Stimulated activated CD8-positive, alpha-beta memory T cell treated with anti-CD3 and anti-CD28 coated beads, Interleukin-4, amount 100 ng/mL, for 1 hour (primary cell): ENCODE measurements around the gene KLHL29.

Source experiments
- DNase-seq, 2 donors: peaks; one replicate each; pipeline ENCODE4 v3.0.0-alpha.2; 2020; ENCODE audit warnings: low read depth in 2 of 2, low spot score in 1 of 2

The KLHL29 gene

DNA sequence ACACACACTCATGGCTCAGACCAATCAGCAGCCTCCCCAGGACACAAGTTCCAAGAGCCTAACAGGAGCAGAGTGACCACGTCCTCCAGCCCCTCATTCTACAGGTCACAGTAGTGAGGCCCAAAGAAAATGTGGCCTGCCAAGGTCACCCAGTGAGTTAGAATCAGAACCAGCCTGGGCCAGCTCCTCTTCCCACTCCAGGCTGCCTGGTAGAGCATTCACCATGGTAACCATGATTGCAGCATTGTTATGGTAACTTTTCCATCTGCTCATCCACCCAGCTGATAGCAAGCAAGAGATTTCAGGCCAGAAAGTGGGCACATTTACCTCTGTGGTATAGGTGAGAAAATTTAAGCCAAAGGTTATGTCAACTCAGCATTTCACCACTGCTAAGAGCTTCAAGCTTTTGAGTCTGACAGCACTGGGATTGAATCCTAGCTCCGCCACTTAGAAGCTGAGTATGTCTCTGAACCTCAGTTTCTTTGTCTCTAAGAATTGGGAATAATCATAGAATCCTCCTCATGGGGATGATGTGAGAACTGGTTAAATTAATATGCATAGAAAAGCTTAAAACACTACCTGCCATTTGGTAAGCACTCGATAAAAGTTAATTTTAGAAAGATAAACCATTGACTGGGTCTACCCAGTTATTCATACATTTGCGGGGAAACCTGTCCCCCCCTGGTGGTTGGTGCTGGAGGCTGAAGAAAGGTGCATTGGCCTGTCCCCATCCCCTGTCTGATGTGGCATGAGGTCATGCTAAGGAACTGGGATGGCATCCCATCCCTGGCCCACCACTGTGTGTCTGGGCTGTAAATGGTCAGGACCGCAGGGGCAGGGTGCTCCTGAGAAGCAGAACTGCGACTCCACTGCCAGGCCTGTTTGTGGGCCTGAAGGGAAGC is 181.5 kb downstream of the KLHL29 start:
- DNase-seq, result no peak

DNA sequence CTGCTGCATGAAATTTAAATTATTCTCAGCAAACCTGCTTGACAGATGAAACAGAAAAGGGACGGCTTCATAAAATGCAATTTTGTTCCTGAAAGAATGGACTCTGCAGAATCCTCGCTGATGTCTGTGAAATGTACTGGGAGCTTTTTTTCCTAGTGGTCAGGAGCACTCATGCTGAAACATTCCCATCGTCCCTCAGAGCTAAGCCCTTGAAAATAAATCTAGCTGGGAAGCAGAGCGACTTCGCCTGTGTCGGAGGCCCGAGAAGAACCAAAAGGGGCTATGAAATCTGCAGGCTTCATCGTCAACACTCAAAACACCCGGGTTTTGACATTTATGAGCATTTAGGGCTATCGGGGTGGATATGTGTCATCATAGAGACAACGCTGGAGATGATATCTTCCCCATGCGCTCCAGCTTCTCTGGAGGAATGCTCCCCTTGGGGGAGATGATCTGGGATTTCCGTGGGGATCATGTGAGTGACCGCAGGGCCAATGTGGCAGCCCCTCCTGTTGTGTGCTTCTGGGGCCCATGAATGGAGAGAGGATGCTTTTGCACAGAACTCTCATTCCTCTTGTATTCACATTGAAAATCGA is 182.3 kb downstream of the KLHL29 start:
- DNase-seq, result no peak

DNA sequence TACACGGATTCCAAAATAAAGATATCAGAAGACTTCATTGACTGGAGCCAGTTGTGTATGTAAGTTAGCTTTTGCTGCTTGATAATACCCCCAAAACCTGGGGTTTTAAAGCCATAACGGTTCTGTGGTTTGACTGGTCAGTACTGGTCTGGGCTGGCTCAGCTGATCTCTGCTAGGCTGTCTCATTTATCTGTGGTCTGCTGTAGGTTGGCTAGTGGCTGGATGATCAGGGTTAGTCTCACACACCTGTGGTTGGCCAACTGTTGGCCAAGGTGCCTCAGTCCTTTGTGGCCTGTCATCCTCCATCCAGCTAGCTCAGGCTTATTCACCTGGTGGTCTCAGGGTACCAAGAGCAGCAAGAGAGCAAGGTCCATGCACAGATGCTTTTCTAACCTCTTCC is 183.2 kb downstream of the KLHL29 start:
- no peak for DNase-seq

- no peak for DNase-seq
Observed at GRCh38 chr2:23568626-23569190, 183.7 kb downstream of the KLHL29 start.

- DNase-seq, result no peak
Observed at GRCh38 chr2:23569761-23570365, 184.9 kb downstream of the KLHL29 start.

DNA sequence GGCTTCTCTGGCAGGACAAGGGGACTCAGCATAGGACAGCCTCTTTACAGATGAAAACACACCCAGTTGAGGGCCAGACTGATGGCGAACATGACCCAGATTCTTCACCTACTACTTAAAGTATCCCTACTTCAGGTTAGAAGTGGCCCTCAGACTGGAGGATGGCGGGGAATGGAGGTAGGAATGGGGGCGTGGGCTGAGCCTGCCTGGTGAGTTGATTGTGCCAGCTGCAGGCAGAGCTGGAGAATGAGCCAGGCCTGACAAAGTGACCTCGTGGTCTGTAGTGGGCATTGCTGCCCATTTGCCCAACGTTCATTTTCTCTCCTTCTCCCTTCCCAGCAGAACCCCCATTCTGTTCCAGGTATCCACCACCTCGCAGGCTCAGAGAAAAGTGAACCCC is 186.1 kb downstream of the KLHL29 start:
- DNase-seq, result no peak

GRCh38 chr2:23571527-23572282 is 186.7 kb downstream of the KLHL29 start:
- DNase-seq, result no peak

GRCh38 chr2:23574919-23575654 is 190.1 kb downstream of the KLHL29 start:
- no peak for DNase-seq

DNA sequence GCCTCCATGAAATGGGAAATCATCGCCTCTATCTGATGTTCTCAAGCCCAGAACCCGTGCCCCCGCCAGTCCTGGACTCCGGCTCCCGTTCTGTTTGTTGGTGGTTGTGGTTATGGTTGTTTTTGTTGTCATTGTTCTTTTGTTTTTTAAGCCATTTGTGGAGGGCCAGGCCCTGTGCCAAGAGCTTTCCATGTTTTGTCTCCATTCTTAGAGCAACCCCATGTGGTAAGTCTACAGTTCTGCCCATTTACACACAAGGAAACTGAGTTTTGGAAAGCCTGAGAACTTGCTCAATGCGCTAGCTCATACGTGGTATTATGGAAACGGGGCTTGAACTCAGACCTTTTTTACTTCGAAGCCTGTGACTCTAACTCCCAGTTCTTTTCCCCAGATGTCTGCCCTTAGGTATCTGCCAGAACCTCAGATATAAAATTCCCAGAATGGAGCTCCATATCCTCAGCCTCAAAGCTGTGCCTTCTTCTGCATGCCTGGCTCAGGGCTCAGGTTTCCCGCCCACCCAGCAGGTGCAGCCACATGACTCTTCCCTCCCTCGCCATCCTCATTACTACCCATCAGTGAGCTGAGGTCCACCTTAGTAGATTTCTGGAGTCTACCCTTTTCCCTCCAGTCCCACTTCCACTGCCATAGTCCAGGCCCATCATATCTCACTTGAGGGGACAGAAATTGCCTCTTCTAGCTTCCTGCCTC is 194.1 kb downstream of the KLHL29 start:
- no peak for DNase-seq

GRCh38 chr2:23579674-23580073 is 194.7 kb downstream of the KLHL29 start:
- no peak for DNase-seq

GRCh38 chr2:23583467-23583866 is 198.5 kb downstream of the KLHL29 start:
- DNase-seq, result no peak

DNA sequence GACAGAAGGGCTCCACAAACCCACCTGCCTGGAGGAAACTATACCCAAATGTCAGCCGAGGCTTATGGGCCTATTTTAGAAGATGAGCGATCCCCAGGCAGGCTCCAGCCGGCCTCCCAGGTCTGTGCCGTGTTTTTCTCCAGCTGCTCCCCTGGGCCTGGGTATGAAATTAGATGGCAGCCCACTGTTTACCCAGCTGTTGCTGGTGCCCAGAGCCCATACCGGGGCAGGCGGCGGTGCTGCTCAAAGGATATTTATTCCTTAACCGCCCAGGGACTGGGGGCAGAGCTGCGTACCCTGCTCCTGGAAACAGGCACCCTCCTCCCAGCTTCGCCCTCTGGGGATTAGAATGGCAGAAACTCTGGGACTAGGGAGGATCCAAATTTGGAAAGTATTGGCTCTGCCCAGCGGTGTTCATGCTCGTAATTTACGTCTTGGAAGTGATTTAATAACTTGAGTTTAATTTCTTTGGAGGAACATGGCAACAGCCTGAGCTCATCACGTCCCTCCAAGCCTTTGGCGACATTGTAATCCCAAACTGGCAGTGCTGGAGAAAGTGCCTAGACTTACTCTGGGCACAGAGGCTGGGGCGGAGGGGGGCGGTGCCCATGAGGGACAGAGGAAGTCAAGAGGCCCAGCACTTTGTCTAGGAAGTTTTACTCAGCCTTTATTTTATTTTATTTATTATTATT is 199.2 kb downstream of the KLHL29 start:
- DNase-seq, result no peak

GRCh38 chr2:23585273-23586170 is 200.5 kb downstream of the KLHL29 start:
- DNase-seq, result no peak

DNA sequence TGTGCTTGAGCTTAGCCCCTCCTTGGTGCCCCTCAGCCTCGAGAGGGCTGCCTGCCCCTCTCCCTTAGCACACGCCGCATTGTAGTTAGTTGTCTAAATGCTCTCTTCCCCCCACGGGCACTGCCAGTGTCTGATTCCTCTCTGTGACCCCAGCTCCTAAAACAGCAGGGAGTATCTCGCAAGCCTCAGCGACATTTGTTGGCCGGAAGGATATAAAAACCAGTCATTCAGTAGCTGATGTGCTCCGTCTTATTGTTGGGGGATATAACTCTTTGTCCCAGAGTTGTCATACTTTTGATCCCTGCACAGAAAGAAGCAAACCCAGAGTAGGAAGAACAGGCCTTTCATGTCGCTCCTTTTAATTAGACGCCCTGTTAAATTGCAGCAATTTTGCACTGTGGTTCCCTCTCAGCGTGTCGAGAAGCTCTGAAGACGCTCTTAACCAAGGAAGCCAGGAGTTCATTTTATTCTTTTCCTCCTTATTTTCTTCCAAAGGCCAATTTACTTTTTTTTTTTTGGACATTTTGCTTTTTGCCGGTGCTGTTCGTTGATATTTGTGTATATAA is 201.8 kb downstream of the KLHL29 start:
- DNase-seq, result no peak

GRCh38 chr2:23587341-23587880 is 202.4 kb downstream of the KLHL29 start:
- no peak for DNase-seq

DNA sequence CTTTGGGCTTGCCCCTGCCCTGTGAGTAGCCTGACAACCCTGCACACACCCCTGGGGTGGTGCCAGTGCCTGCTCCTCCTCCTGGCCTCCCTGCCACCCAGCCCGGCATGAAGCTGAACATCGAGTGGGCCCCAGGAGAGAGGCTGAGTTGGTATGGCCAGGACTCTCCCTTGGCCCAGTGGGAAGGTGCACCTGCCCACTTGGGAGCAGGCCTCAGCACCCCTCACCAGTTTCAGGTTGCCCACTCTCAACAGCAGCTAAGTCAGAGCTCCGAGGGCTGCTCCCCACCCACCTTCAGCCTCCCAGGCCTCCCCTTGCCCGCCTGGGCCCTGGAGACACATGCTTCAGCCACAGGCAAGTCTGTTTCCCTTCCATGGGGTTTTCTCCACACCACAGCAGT is 203.1 kb downstream of the KLHL29 start:
- no peak for DNase-seq

- no peak for DNase-seq
Observed at GRCh38 chr2:23588508-23589201, 203.7 kb downstream of the KLHL29 start.
